H1 (cell line): ENCODE results near the gene LRBA. TPM values are rescaled to one million over a fixed set of nuclear protein-coding genes. Genes with fewer than 3 reads are reported as not detected.

Experiments used
- ASH2L ChIP-seq: fragments of 200-600, 300-600 bp; sonication (generic); IDR thresholded peaks from one replicate; pipeline ENCODE4 v1.7.1; 2017; ENCODE audit warnings: low read length
- CBX8 ChIP-seq: fragments of 300-800, 300-1000 bp; sonication (generic); IDR thresholded peaks from 2 replicates; pipeline ENCODE4 v1.7.1; 2016; ENCODE audit warnings: low read depth, low read length, borderline replicate concordance
- GABPA ChIP-seq: IDR thresholded peaks from 2 replicates; pipeline ENCODE4 v1.6.1; 2011; ENCODE audit warnings: mild to moderate bottlenecking, low read length, moderate library complexity, borderline replicate concordance; ENCODE audit not compliant: insufficient read depth
- RAD21 ChIP-seq, 2 experiments: IDR thresholded peaks in 1 of 2; conservative IDR thresholded peaks in 1 of 2; 2 replicates each; pipeline ENCODE4 v1.6.1; 2011; ENCODE audit warnings: low read depth in 2 of 2, low read length in 2 of 2, improper control_type of control experiment in 1 of 2, inconsistent platforms in 1 of 2, mild to moderate bottlenecking in 1 of 2, moderate library complexity in 1 of 2
- RXRA ChIP-seq: IDR thresholded peaks from 2 replicates; pipeline ENCODE4 v1.6.1; 2011; ENCODE audit warnings: low read depth, mild to moderate bottlenecking, low read length, moderate library complexity; ENCODE audit not compliant: insufficient read depth
- TAF7 ChIP-seq: optimal IDR thresholded peaks from 2 replicates; pipeline ENCODE3; 2011; ENCODE audit warnings: low read depth, mild to moderate bottlenecking, inconsistent platforms, low read length, moderate library complexity, borderline replicate concordance
- USF2 ChIP-seq: IDR thresholded peaks from 2 replicates; pipeline ENCODE4 v1.6.1; 2011; ENCODE audit warnings: low read length, improper control_type of control experiment
- polyA plus RNA-seq, 7 experiments: library from polyadenylated mRNA; depleted of rRNA in 3 of 7; stranded (reverse) in 5 of 7; unstranded in 2 of 7; fragments of >200 nt in 5 of 7; fragments of 200-250 nt in 2 of 7; gene quantifications; 1 replicate in 5 of 7; 2 replicates in 1 of 7; 4 replicates in 1 of 7; pipeline versions ENCODE4 v1.2.1 to v1.2.3, GENCODE V29; 2011 to 2013; ENCODE audit warnings: missing spikeins in 2 of 7, mixed read lengths in 2 of 7
- total RNA-seq: library from RNA; stranded (reverse); fragmentation: NEBNext Ultra II Directional; extraction: Animal tissue kit (Norgen Biotek cat#: 25700); gene quantifications from 2 replicates; pipeline ENCODE4 v1.2.1, GENCODE V29; 2021

The LRBA gene
- total and polyA plus RNA-seq, 2 of the 8 experiments (the other 6 are each of a cell fraction or from before 2014, with no cell fraction given): 54.6 to 83.2 TPM

- TF ChIP-seq USF2: no peak
- TF ChIP-seq RXRA: no peak
- no peak for TF ChIP-seq GABPA
- TF ChIP-seq CBX8: no peak
- TF ChIP-seq ASH2L: no peak
- TF ChIP-seq TAF7: no peak
- TF ChIP-seq RAD21 (IDR thresholded peaks at IDR 0.05 in 1 of 2, conservative IDR thresholded peaks at IDR 0.05 in 1 of 2; ENCODE audit: low read depth in 2 of 2, low read length in 2 of 2): no peak
Measured at GRCh38 chr4:150943126-150943525, 72.0 kb downstream of the LRBA start (continued).
